Measurements from ENCODE around the gene CLCN3. TPM values are rescaled to one million over a fixed set of nuclear protein-coding genes. Genes with fewer than 3 reads are reported as not detected.

Gene CLCN3
- total and polyA plus RNA-seq, 12 donors: 11.9 to 106 (median 61.5) TPM

DNA sequence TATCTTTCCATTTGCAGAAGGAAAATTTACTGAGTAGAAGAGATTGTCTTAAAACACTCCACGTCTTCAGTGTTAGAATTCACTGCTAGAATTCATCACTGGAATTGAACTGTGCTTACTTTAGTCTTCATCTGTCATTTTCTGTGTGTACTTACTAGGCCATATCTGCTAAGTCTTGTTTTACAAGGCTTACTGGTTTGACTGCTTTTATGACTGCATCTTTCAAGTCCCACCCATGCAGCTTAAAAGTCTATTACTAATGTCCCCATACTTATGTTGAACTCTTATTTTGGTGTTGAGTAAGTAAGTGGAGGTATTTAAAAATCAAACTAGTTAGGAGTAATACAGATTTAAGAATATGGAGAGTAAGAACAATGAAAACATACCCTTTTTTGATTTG, 14.6 kb downstream of the CLCN3 start:
- intact Hi-C loops (cut with DNase I): no loop called here
- TF ChIP-seq, protein P1, sequence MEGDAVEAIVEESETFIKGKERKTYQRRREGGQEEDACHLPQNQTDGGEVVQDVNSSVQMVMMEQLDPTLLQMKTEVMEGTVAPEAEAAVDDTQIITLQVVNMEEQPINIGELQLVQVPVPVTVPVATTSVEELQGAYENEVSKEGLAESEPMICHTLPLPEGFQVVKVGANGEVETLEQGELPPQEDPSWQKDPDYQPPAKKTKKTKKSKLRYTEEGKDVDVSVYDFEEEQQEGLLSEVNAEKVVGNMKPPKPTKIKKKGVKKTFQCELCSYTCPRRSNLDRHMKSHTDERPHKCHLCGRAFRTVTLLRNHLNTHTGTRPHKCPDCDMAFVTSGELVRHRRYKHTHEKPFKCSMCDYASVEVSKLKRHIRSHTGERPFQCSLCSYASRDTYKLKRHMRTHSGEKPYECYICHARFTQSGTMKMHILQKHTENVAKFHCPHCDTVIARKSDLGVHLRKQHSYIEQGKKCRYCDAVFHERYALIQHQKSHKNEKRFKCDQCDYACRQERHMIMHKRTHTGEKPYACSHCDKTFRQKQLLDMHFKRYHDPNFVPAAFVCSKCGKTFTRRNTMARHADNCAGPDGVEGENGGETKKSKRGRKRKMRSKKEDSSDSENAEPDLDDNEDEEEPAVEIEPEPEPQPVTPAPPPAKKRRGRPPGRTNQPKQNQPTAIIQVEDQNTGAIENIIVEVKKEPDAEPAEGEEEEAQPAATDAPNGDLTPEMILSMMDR (IDR thresholded peaks at IDR 0.05): no peak
- no peak for TF ChIP-seq POLR2A (IDR thresholded peaks at IDR 0.05)
- Histone ChIP-seq H3K9me3 (replicated peaks in 1 of 3) (no peaks in the 10 kb centered on the region), H3K4me3 (no peak overlapping the region), H3K27ac (no peak overlapping the region), H3K4me1 (replicated peaks in 1 of 2) (no peaks in the 10 kb centered on the region), H3K36me3 (replicated peaks in 1 of 2) (no peaks in the 10 kb centered on the region), H3K27me3 (no peaks in the 10 kb centered on the region)
- 93 to 100% (median 98%) methylated on average over 1 of the region's 1 CpG for WGBS, 4 donors
- no peak for DNase-seq

DNA sequence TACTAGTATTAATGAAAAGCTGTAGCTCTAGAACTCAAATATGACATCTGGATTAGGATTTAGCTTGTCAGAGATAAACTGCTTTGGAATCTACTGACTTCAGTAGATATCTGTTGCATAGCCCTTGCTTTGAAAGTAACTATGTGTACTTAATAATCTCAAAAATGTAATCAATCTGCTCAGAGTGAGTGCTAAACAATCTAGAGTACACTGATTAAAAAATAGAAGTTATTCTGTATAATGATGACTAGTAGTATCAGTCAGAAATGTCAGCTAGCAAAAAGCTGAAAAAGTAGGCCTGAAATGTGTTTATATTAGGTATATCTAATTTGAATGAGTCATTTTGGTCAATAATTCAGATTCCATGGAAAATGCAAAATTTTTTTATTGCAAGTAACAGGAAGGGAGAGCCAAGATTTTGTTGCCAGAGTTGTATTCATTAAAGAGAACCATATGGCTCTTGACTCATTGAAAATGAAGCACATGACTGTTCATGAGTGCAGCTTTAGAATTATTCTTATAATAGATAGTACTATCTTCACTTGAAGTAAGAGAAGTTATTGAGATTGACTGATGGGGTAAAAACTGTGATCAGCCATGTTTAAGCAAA, 20.0 kb downstream of the CLCN3 start:
- Histone ChIP-seq H3K36me3 (replicated peaks in 1 of 2) (no peaks in the 10 kb centered on the region), H3K9me3 (replicated peaks in 1 of 3) (no peaks in the 10 kb centered on the region), H3K27me3 (no peaks in the 10 kb centered on the region), H3K27ac (no peak overlapping the region), H3K4me1 (replicated peaks in 1 of 2) (no peaks in the 10 kb centered on the region), H3K4me3 (no peak overlapping the region)
- DNase-seq: no peak
- TF ChIP-seq, protein P1 (IDR thresholded peaks at IDR 0.05): no peak
- no peak for TF ChIP-seq POLR2A (IDR thresholded peaks at IDR 0.05)
- intact Hi-C loops (cut with DNase I): no loop called here

DNA sequence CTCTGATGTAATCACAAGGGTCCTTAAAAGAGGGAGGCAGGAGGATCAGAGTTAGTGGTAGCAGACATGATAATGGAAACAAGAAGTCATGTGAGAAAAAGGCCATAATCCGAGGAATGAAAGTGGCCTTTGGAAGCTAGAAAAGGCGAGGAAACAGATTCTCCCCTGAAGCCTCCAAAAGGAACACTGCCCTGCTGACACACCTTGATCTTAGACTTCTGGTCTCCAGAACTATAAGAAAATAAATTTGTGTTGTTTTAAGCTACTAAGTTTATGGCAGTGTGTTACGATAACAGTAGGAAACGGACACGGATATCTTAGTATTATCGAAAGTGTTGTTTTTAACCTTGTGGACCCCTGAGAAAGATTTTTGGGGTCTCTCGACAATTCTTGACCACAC, 24.4 kb downstream of the CLCN3 start:
- Histone ChIP-seq H3K4me3 (no peak overlapping the region), H3K27me3 (no peaks in the 10 kb centered on the region), H3K36me3 (replicated peaks in 1 of 2) (no peaks in the 10 kb centered on the region), H3K9me3 (replicated peaks in 1 of 3) (no peaks in the 10 kb centered on the region), H3K27ac (no peak overlapping the region), H3K4me1 (replicated peaks in 1 of 2) (peaks cover 4 to 7% of the 10 kb centered on the region in 2 donors)
- intact Hi-C loops (cut with DNase I): no loop called here
- 94 to 96% (median 95%) methylated on average over 7 of the region's 7 CpGs for WGBS, 4 donors
- no peak for DNase-seq
- TF ChIP-seq, protein P1 (IDR thresholded peaks at IDR 0.05): no peak
- no peak for TF ChIP-seq POLR2A (IDR thresholded peaks at IDR 0.05)

DNA sequence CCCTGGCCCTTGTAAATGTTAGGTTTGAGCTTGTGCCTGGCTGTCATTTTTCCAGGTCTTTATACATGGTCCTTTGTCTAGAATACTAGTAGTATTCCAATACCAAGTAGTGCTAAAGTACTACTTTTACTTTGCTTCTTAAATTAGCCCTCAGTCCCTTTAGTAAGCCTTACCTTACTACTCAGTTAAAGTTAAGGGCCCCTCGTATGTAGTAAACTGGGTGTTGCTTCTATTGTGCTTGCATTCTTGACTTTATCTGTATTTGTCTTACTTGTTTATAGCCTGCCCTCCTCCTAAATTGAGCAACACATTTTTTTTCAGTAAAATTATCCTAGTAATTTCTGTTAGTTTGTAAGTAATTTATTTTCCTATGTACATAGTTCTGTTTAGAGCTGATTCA, 25.2 kb downstream of the CLCN3 start:
- Histone ChIP-seq H3K9me3 (replicated peaks in 1 of 3) (no peaks in the 10 kb centered on the region), H3K27ac (no peak overlapping the region), H3K36me3 (replicated peaks in 1 of 2) (no peaks in the 10 kb centered on the region), H3K4me3 (no peak overlapping the region), H3K4me1 (replicated peaks in 1 of 2) (peaks cover 12 to 15% of the 10 kb centered on the region in 2 donors), H3K27me3 (no peaks in the 10 kb centered on the region)
- intact Hi-C loops (cut with DNase I): no loop called here
- 90 to 100% (median 99%) methylated on average over 1 of the region's 1 CpG for WGBS, 4 donors
- DNase-seq: no peak
- no peak for TF ChIP-seq POLR2A (IDR thresholded peaks at IDR 0.05)
- TF ChIP-seq, protein P1 (IDR thresholded peaks at IDR 0.05): no peak
